DND-41 (cell line): ENCODE data around the gene RIN3.

ENCODE experiments used
- ATAC-seq: fragments of 200-7000 bp; cut with Tn5 transposase; 3 replicates; pipeline ENCODE4 v1.9.1; 2021; ENCODE audit warnings: low read depth; ENCODE audit not compliant: insufficient read depth
- DNase-seq: peaks from one replicate; pipeline ENCODE4 v3.0.0-alpha.2; 2020
- H2AFZ ChIP-seq: 2 replicates; pipeline ENCODE4 v1.6.0; 2012; ENCODE audit warnings: low read depth, low read length
- H3K27ac ChIP-seq: 2 replicates; pipeline ENCODE4 v1.5.1; 2012; ENCODE audit warnings: low read length, inconsistent platforms
- H3K27me3 ChIP-seq: fragments of 200-600 bp; sonication (generic); 2 replicates; pipeline ENCODE4 v1.6.0; 2012; ENCODE audit warnings: low read length, mild to moderate bottlenecking, inconsistent platforms; ENCODE audit not compliant: insufficient read depth, poor library complexity
- H3K36me3 ChIP-seq: 2 replicates; pipeline ENCODE4 v1.5.1; 2012; ENCODE audit warnings: low read length, inconsistent platforms; ENCODE audit not compliant: insufficient read depth
- H3K4me1 ChIP-seq: 2 replicates; pipeline ENCODE4 v1.5.1; 2012; ENCODE audit warnings: mild to moderate bottlenecking, low read length; ENCODE audit not compliant: insufficient read depth
- H3K4me2 ChIP-seq: 2 replicates; pipeline ENCODE4 v1.6.0; 2012; ENCODE audit warnings: mild to moderate bottlenecking, moderate library complexity, low read length, inconsistent platforms; ENCODE audit not compliant: insufficient read depth
- H3K4me3 ChIP-seq, 2 experiments: fragments of 200-600 bp in 1 of 2; shearing (Covaris generic) in 1 of 2; 2 replicates each; pipeline ENCODE4 v1.5.1; 2012 to 2016; ENCODE audit warnings: inconsistent platforms in 2 of 2, low read length in 2 of 2, mild to moderate bottlenecking in 2 of 2, low read depth in 1 of 2, moderate library complexity in 1 of 2
- H3K79me2 ChIP-seq: 2 replicates; pipeline ENCODE4 v1.6.0; 2012; ENCODE audit warnings: low read length, inconsistent platforms; ENCODE audit not compliant: insufficient read depth
- H3K9ac ChIP-seq: 2 replicates; pipeline ENCODE4 v1.6.0; 2012; ENCODE audit warnings: low read depth, mild to moderate bottlenecking, inconsistent platforms, low read length, moderate library complexity
- H3K9me3 ChIP-seq: 2 replicates; pipeline ENCODE4 v1.5.1; 2012; ENCODE audit warnings: low read length, moderate library complexity, mild to moderate bottlenecking, inconsistent platforms; ENCODE audit not compliant: insufficient read depth, severe bottlenecking
- H4K20me1 ChIP-seq: 2 replicates; pipeline ENCODE4 v1.6.0; 2012; ENCODE audit warnings: low read length; ENCODE audit not compliant: insufficient read depth
- EZH2 ChIP-seq: IDR thresholded peaks from 3 replicates; pipeline ENCODE4 v1.6.1; 2012; ENCODE audit warnings: borderline replicate concordance, low read depth, mild to moderate bottlenecking, moderate library complexity, low read length, inconsistent platforms; ENCODE audit not compliant: severe bottlenecking
- TF ChIP-seq, protein P1 (sequence below): IDR thresholded peaks from 2 replicates; pipeline ENCODE4 v1.5.1; 2012; ENCODE audit warnings: borderline replicate concordance, low read length, moderate library complexity, mild to moderate bottlenecking; ENCODE audit not compliant: poor library complexity, severe bottlenecking; ENCODE audit errors: extremely low read depth

The RIN3 gene

DNA sequence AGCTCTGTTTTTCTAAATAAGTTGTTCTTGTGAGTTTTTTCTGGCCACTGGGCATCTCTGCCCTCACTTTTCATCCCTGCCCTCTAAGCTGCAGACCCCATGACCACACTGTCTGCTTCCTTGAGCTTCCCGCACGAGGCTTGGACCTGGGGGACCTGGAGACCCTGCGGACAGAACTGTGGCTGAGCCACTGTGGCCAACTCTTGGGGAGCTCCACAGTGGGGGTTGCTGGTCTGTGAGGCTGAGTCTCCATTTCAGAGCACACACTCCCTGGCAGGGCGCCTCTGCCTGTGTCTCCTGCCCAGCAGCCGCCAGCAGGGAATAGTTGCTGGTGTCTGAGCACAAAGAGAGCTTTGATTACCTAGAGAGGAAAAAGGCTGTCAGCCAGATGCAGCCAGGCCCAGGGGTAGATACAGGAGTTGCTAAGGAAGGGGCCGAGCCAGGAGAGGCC, 13.1 kb upstream of the RIN3 start:
- TF ChIP-seq, protein P1, sequence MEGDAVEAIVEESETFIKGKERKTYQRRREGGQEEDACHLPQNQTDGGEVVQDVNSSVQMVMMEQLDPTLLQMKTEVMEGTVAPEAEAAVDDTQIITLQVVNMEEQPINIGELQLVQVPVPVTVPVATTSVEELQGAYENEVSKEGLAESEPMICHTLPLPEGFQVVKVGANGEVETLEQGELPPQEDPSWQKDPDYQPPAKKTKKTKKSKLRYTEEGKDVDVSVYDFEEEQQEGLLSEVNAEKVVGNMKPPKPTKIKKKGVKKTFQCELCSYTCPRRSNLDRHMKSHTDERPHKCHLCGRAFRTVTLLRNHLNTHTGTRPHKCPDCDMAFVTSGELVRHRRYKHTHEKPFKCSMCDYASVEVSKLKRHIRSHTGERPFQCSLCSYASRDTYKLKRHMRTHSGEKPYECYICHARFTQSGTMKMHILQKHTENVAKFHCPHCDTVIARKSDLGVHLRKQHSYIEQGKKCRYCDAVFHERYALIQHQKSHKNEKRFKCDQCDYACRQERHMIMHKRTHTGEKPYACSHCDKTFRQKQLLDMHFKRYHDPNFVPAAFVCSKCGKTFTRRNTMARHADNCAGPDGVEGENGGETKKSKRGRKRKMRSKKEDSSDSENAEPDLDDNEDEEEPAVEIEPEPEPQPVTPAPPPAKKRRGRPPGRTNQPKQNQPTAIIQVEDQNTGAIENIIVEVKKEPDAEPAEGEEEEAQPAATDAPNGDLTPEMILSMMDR = no peak
- TF ChIP-seq EZH2 = no peak
- Histone ChIP-seq H2AFZ (no peak overlapping the region), H3K4me1 (no peaks in the 10 kb centered on the region), H3K27me3 (no peaks in the 10 kb centered on the region), H3K9ac (no peak overlapping the region), H3K36me3 (no peaks in the 10 kb centered on the region), H4K20me1 (no peaks in the 10 kb centered on the region), H3K9me3 (no peaks in the 10 kb centered on the region), H3K4me3 (no peak overlapping the region), H3K27ac (no peak overlapping the region), H3K79me2 (no peaks in the 10 kb centered on the region), H3K4me2 (no peak overlapping the region)
- no peak for ATAC-seq
- DNase-seq = no peak

DNA sequence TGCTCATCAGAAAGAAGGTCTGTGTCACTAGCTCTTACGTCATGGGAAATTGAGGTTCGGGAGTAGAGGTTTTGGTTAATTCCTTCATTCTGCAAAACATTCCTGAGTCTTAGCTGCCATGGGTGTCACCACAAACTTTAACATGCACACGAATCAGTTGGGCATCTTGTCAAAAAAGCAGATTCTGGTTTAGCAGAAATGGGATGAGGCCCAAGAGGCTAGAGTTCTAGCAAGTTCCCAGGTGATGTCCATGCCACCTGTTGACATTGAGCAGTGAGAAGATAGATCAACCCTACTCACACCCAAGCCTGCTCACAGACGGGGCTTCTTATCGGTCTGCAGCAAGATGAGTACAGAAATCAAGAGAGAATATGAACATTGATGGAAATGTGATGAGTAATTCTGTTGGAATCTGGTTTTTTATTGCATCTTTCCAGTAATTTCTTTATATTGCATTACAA, 11.7 kb upstream of the RIN3 start:
- no peaks in the 10 kb centered on the region for H3K4me1 ChIP-seq
- H3K9me3 ChIP-seq = no peaks in the 10 kb centered on the region
- H3K36me3 ChIP-seq = no peaks in the 10 kb centered on the region
- no peaks in the 10 kb centered on the region for H3K27me3 ChIP-seq
- H3K27ac ChIP-seq = no peak overlapping the region
- no peak overlapping the region for H3K4me2 ChIP-seq
- H4K20me1 ChIP-seq = no peaks in the 10 kb centered on the region
- H2AFZ ChIP-seq = no peak overlapping the region
- no peak overlapping the region for H3K9ac ChIP-seq
- TF ChIP-seq, protein P1 = no peak
- ATAC-seq (no peak), DNase-seq (no peak)
- H3K79me2 ChIP-seq = no peaks in the 10 kb centered on the region
- no peak overlapping the region for H3K4me3 ChIP-seq

DNA sequence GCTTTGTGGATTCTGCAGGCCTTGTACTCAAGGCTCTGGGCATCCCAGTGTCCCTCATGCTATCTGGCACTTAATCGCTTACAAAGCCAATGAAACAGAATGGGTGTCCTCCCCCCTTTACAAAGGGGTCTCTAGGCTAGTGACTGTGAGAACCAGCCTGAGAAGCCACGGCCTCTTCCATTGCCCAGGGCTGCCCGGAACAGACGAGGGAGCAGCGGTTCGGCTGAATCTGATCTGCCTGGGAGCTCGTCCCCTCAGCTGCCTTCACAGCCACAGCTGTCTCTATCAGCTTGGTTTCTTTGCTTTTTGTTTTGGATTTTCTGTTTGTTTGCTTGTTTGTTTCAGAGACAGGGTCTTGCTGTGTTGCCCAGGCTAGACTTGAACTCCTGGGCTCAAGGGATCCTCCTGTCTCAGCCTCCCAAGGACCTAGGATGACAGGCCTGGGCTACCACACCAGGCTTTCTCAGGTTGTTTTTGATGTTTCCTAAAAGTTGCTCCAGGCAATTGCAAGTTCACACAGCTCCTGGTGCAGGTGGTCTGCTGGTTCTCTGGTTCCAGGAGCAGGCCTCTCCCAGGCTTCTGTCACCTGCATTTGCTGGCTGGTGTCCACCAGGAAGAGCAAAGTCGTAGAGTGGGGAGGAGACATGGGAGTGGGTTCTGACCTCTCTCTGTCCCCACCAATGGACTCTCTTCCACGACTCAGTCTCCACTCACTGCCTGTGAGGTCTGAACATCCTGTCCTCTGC, 10.9 kb upstream of the RIN3 start:
- ATAC-seq (no peak), DNase-seq (no peak)
- Histone ChIP-seq H3K4me1 (no peaks in the 10 kb centered on the region), H4K20me1 (no peaks in the 10 kb centered on the region), H3K27me3 (no peaks in the 10 kb centered on the region), H3K79me2 (no peaks in the 10 kb centered on the region), H2AFZ (no peak overlapping the region), H3K36me3 (no peaks in the 10 kb centered on the region), H3K4me2 (no peak overlapping the region), H3K27ac (no peak overlapping the region), H3K9me3 (no peaks in the 10 kb centered on the region), H3K9ac (no peak overlapping the region), H3K4me3 (no peak overlapping the region)
- TF ChIP-seq EZH2 = no peak
- TF ChIP-seq, protein P1 = no peak
